ENCODE measurements around the gene MED7. TPM values are rescaled to one million over a fixed set of nuclear protein-coding genes. Genes with fewer than 3 reads are reported as not detected.

Gene MED7
- total and polyA plus RNA-seq, 2 of the 13 experiments (the other 11 are each of a cell fraction or from before 2014, with no cell fraction given): 9.2 to 9.4 TPM

DNA sequence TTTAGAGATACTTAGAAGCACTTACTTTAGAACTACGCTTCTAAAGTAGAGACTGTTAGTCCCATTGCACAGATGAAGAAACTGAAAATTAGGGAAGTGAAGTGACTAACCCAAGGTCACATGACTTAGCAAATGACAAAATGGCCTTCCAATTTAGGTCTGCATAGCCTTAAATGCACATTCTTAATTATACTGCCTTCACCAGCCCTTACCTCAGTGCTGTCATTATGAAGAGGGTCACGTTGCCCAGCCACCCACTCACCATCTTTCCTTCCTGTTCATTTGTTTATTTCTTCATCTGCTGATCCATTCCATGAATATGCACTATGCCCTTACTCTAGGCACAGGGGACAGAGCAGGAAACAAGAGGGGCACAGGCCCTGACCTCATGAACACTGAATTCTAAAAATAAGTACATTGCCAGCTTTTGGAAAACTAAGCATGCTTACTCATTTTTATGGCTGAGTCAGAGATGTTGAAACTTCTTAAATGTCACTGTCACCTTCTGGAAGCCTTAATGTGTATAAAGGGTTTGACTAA is 42.5 kb downstream of the MED7 start (continued):
- TF ChIP-seq, protein P1, sequence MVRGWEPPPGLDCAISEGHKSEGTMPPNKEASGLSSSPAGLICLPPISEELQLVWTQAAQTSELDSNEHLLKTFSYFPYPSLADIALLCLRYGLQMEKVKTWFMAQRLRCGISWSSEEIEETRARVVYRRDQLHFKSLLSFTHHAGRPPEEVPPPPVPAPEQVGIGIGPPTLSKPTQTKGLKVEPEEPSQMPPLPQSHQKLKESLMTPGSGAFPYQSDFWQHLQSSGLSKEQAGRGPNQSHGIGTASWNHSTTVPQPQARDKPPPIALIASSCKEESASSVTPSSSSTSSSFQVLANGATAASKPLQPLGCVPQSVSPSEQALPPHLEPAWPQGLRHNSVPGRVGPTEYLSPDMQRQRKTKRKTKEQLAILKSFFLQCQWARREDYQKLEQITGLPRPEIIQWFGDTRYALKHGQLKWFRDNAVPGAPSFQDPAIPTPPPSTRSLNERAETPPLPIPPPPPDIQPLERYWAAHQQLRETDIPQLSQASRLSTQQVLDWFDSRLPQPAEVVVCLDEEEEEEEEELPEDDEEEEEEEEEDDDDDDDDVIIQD (CRISPR knock-in tag; IDR thresholded peaks at IDR 0.05; ENCODE audit: low read depth): 0 out of 2 replicates have a peak, but pooled peaks have one; percentile 24
- TF ChIP-seq, protein P2, sequence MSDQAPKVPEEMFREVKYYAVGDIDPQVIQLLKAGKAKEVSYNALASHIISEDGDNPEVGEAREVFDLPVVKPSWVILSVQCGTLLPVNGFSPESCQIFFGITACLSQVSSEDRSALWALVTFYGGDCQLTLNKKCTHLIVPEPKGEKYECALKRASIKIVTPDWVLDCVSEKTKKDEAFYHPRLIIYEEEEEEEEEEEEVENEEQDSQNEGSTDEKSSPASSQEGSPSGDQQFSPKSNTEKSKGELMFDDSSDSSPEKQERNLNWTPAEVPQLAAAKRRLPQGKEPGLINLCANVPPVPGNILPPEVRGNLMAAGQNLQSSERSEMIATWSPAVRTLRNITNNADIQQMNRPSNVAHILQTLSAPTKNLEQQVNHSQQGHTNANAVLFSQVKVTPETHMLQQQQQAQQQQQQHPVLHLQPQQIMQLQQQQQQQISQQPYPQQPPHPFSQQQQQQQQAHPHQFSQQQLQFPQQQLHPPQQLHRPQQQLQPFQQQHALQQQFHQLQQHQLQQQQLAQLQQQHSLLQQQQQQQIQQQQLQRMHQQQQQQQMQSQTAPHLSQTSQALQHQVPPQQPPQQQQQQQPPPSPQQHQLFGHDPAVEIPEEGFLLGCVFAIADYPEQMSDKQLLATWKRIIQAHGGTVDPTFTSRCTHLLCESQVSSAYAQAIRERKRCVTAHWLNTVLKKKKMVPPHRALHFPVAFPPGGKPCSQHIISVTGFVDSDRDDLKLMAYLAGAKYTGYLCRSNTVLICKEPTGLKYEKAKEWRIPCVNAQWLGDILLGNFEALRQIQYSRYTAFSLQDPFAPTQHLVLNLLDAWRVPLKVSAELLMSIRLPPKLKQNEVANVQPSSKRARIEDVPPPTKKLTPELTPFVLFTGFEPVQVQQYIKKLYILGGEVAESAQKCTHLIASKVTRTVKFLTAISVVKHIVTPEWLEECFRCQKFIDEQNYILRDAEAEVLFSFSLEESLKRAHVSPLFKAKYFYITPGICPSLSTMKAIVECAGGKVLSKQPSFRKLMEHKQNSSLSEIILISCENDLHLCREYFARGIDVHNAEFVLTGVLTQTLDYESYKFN (CRISPR knock-in tag; conservative IDR thresholded peaks at IDR 0.05): 0 out of 2 replicates have a peak, but pooled peaks have one; percentile 19
- TF ChIP-seq HMG20A (CRISPR knock-in tag; IDR thresholded peaks at IDR 0.05; ENCODE audit: borderline replicate concordance) (peak; percentile 24; the same call in 1 of the 2 replicates), FOSL2 (CRISPR knock-in tag; IDR thresholded peaks at IDR 0.05) (peak; percentile 33; the same call in 1 of the 2 replicates), ZNF138 (CRISPR knock-in tag; IDR thresholded peaks at IDR 0.05; ENCODE audit: low read depth) (no peak), ZNF670 (CRISPR knock-in tag; IDR thresholded peaks at IDR 0.05; ENCODE audit: borderline replicate concordance) (no peak), ZNF878 (CRISPR knock-in tag; IDR thresholded peaks at IDR 0.05) (no peak)
